Choroid plexus epithelial cell (primary cell): ENCODE results near the gene RNF130.

Source experiments
- DNase-seq: peaks from one replicate; pipeline ENCODE4 v3.0.0-alpha.2; 2010; ENCODE audit warnings: low read depth
- H3K4me3 ChIP-seq: 2 replicates; pipeline ENCODE4 v1.5.1; 2011; ENCODE audit warnings: low read depth, mild to moderate bottlenecking, control low read depth, low read length, moderate library complexity
- CTCF ChIP-seq: conservative IDR thresholded peaks from 2 replicates; pipeline ENCODE4 v1.5.1; 2011; ENCODE audit warnings: low read depth, mild to moderate bottlenecking, control low read depth, inconsistent platforms, low read length, moderate library complexity

The RNF130 gene

GRCh38 chr5:179912386-179912785, 159.2 kb downstream of the RNF130 start:
- TF ChIP-seq CTCF = no peak
- no peak for DNase-seq
- H3K4me3 ChIP-seq = no peak overlapping the region

GRCh38 chr5:179909224-179909623, 162.3 kb downstream of the RNF130 start:
- TF ChIP-seq CTCF = no peak
- H3K4me3 ChIP-seq = no peak overlapping the region
- no peak for DNase-seq

- no peak for DNase-seq
- no peak overlapping the region for H3K4me3 ChIP-seq
- TF ChIP-seq CTCF = peak; percentile 42
Observed at GRCh38 chr5:179908528-179908927, 163.0 kb downstream of the RNF130 start.

- DNase-seq = peak; percentile 69
Observed at GRCh38 chr5:179907556-179908324, 163.8 kb downstream of the RNF130 start, which contains the start of gene TBC1D9B. Gene TBC1D9B, minus strand, starts transcription at chr5:179907897. Its CDS starts 76 bp downstream, at chr5:179907821.

GRCh38 chr5:179906795-179907555, 164.6 kb downstream of the RNF130 start:
- DNase-seq = peak; percentile 15
- no peak for TF ChIP-seq CTCF
- peak overlapping the region; percentile 73 for H3K4me3 ChIP-seq

More at GRCh38 chr5:179907556-179908324, 163.8 kb downstream of the RNF130 start, which contains the start of gene TBC1D9B:
- no peak for TF ChIP-seq CTCF
- peak within 1 kb of the TSS; percentile 73 for H3K4me3 ChIP-seq

- peak overlapping the region; percentile 73 for H3K4me3 ChIP-seq
- no peak for DNase-seq
- no peak for TF ChIP-seq CTCF
Observed at GRCh38 chr5:179906294-179906794, 165.2 kb downstream of the RNF130 start.
